C4-2B (cell line): ENCODE results near the gene CACNA2D3.

ENCODE experiments used
- CTCF ChIP-seq: fragments of 450-650 bp; conservative IDR thresholded peaks from 2 replicates; pipeline ENCODE4 v1.5.1; 2017; ENCODE audit warnings: mild to moderate bottlenecking
- ZFX ChIP-seq: fragments of 450-650 bp; IDR thresholded peaks from 2 replicates; pipeline ENCODE4 v1.6.1; 2017

GRCh38 chr3:54550221-54550977 lies 428.0 kb downstream of the CACNA2D3 start:
- no peak for TF ChIP-seq CTCF
- TF ChIP-seq ZFX = no peak
